ENCODE data around the gene MUC6.

- TF ChIP-seq CTCF (IDR thresholded peaks at IDR 0.05; ENCODE audit: extremely low read depth in 1 of 2, insufficient read depth in 1 of 2, low read depth in 1 of 2, low read length in 2 of 2) (no peak), POLR2A (IDR thresholded peaks at IDR 0.05; ENCODE audit: low read depth, low read length) (no peak), POLR2AphosphoS5 (IDR thresholded peaks at IDR 0.05; ENCODE audit: insufficient read depth, low read depth, low read length) (no peak), MAX (IDR thresholded peaks at IDR 0.05; ENCODE audit: insufficient read depth, insufficient read length) (no peak), GATA2 (IDR thresholded peaks at IDR 0.05; ENCODE audit: insufficient read depth, insufficient read length, low read depth, low read length) (no peak), EZH2 (IDR thresholded peaks at IDR 0.05; ENCODE audit: borderline replicate concordance, low read depth, low read length, severe bottlenecking) (no peak), JUN (IDR thresholded peaks at IDR 0.05; ENCODE audit: borderline replicate concordance, insufficient read depth, insufficient read length, low read depth) (no peak), FOS (IDR thresholded peaks at IDR 0.05; ENCODE audit: borderline replicate concordance, insufficient read depth, low read length) (no peak)
Observed at GRCh38 chr11:1052133-1053011, 15.9 kb upstream of the MUC6 start.
